ENCODE data around the gene SPDYE1. TPM values are rescaled to one million over a fixed set of nuclear protein-coding genes. Genes with fewer than 3 reads are reported as not detected.
"Not testable (repeated sequence)": the region's sequence is repeated elsewhere in the genome, so short reads cannot be mapped to it uniquely, and the experiment has no call there.

Gene SPDYE1, protein sequence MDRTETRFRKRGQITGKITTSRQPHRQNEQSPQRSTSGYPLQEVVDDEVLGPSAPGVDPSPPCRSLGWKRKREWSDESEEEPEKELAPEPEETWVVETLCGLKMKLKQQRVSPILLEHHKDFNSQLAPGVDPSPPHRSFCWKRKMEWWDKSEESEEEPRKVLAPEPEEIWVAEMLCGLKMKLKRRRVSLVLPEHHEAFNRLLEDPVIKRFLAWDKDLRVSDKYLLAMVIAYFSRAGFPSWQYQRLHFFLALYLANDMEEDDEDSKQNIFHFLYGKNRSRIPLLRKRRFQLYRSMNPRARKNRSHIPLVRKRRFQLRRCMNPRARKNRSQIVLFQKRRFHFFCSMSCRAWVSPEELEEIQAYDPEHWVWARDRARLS
- total RNA-seq = not detected

DNA sequence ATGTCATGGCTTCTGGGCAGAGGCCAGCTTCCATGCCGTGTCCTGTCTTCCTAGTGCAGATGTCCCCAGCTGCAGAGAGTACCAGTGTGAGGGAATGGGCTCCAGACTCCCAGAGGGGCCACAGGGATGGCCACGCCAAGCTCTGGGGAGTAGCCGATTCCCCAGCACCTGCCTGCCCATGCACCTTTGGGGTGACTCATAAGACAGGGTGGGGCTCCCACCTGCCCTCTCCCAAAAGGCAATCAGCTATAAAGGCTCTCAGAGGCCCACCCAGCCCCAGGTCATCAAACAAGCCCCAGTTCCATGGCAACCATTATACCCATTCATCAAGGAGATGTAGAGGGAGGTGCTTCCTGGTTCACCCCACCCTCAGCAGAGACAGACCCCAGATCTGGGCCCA is at the start of gene SPDYE1:
Gene SPDYE1 (plus strand): TSS at position 366 of the 400 bp plus-strand sequence. CDS start 2,053 bp downstream, outside the sequence.
- intact Hi-C loops (cut with DNase I); H3K27me3 ChIP-seq; H3K4me3 ChIP-seq; H3K36me3 ChIP-seq; DNase-seq; H3K9me3 ChIP-seq: not testable (repeated sequence)
- H3K4me1 ChIP-seq = peaks cover 0 to 12% (median 0%) of the 10 kb centered on the region in 3 donors
- peak within 1 kb of the TSS in 1 of 4 donors; percentile 21 for H3K27ac ChIP-seq
- no CpG with 5 or more reads among the region's 3 CpGs for WGBS, 2 donors

DNA sequence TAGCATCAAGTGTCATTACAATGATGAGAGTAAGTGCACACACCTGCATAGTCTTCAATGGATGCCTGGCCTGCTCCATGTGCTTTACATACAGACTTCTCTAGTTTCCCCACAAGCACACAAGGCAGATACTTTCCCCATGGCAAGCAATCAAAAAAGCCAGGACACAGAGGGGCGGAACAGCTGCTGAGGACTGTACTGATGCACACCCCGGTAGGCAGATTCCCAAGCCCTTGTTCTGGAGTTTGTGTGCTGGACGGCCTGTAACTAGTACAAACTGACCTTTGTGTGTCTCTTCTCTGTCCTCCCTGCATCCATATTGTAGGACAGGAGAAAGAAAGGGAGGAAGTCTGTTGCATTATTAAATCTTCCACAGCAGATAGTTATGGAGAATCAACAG is 45.7 kb upstream of the SPDYE1 start:
- H3K36me3 ChIP-seq = peaks cover 5 to 91% (median 13%) of the 10 kb centered on the region in 3 donors

DNA sequence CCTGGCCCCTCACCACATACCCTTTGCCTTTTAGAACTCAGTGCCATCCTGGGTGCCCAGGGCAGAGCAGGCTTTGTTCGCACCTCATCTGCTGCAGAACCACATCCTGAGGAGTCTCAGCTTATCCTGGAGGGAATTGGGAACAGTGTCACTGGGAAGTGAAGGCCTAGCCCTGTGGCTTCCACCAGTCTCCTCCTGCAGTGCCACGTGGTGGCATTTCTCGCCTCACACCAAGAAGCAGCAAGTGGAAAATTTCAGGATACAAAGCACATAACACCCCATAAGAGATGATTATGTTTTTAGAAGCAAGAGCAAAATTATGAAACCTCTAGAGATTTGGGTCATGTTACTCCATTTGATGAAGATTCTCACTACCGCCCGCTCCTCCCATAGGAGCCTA is 44.6 kb upstream of the SPDYE1 start:
- Histone ChIP-seq H3K9me3 (no peaks in the 10 kb centered on the region), H3K36me3 (peaks cover 5 to 83% (median 13%) of the 10 kb centered on the region in 3 donors), H3K27ac (no peak overlapping the region), H3K4me1 (no peaks in the 10 kb centered on the region), H3K4me3 (no peak overlapping the region), H3K27me3 (no peaks in the 10 kb centered on the region)
- intact Hi-C loops (cut with DNase I) = no loop called here
- DNase-seq = no peak
- TF ChIP-seq, protein P1, sequence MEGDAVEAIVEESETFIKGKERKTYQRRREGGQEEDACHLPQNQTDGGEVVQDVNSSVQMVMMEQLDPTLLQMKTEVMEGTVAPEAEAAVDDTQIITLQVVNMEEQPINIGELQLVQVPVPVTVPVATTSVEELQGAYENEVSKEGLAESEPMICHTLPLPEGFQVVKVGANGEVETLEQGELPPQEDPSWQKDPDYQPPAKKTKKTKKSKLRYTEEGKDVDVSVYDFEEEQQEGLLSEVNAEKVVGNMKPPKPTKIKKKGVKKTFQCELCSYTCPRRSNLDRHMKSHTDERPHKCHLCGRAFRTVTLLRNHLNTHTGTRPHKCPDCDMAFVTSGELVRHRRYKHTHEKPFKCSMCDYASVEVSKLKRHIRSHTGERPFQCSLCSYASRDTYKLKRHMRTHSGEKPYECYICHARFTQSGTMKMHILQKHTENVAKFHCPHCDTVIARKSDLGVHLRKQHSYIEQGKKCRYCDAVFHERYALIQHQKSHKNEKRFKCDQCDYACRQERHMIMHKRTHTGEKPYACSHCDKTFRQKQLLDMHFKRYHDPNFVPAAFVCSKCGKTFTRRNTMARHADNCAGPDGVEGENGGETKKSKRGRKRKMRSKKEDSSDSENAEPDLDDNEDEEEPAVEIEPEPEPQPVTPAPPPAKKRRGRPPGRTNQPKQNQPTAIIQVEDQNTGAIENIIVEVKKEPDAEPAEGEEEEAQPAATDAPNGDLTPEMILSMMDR (IDR thresholded peaks at IDR 0.05) = no peak
- no peak for TF ChIP-seq POLR2A (IDR thresholded peaks at IDR 0.05)
- WGBS, 2 donors = 94% methylated on average over 4 to 5 of the region's 5 CpGs

More for the DNA sequence above, 45.7 kb upstream of the SPDYE1 start:
- Histone ChIP-seq H3K27ac (no peak overlapping the region), H3K27me3 (no peaks in the 10 kb centered on the region), H3K4me1 (no peaks in the 10 kb centered on the region), H3K4me3 (no peak overlapping the region), H3K9me3 (no peaks in the 10 kb centered on the region)
- 92 to 94% methylated on average over 3 of the region's 3 CpGs for WGBS, 2 donors
- intact Hi-C loops (cut with DNase I) = no loop called here
- TF ChIP-seq, protein P1 (IDR thresholded peaks at IDR 0.05) = no peak
- no peak for TF ChIP-seq POLR2A (IDR thresholded peaks at IDR 0.05)
- DNase-seq = no peak

DNA sequence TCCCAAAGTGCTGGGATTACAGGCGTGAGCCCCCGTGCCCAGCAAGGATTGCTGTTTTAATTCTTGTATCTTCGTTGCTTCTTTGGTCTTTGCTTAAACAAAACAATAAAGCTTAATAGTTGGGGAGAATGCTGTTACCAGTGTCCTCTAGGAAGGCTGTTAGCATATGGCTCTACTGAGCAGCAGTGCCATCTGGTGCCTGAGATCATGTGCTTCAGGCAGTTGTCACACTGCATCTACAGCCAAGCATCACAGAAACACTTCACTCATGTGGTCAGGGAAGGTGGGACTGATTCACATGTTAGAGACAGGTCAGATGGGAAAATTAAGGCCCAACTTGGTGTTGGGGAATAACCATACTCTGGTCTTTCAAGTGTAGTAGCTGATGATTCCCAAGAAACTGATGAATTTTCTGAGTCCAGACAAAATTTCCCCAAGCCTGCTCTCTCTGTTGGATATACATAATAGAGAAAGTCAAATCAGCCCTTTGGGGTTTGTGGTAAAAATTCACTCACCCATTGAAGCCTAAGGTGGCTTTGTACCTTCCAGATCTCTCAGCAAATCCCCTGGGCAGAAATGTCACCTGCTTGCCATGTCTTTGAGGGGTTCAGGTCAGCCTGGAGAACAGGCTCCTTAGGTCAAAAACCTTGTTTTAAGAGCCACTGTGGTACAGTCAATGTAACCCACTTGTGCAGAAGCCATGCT is 43.0 kb upstream of the SPDYE1 start:
- Histone ChIP-seq H3K36me3 (peaks cover 5 to 76% (median 13%) of the 10 kb centered on the region in 3 donors), H3K4me1 (no peaks in the 10 kb centered on the region), H3K4me3 (no peak overlapping the region), H3K27me3 (no peaks in the 10 kb centered on the region), H3K9me3 (no peaks in the 10 kb centered on the region), H3K27ac (no peak overlapping the region)
- WGBS, 2 donors = 60 to 77% methylated on average over 3 of the region's 3 CpGs
- DNase-seq = no peak
- no peak for TF ChIP-seq POLR2A (IDR thresholded peaks at IDR 0.05)
- TF ChIP-seq, protein P1 (IDR thresholded peaks at IDR 0.05) = peak in 5 of 6 experiments; percentile 14 to 45 (median 27)
- intact Hi-C loops (cut with DNase I) = no loop called here

DNA sequence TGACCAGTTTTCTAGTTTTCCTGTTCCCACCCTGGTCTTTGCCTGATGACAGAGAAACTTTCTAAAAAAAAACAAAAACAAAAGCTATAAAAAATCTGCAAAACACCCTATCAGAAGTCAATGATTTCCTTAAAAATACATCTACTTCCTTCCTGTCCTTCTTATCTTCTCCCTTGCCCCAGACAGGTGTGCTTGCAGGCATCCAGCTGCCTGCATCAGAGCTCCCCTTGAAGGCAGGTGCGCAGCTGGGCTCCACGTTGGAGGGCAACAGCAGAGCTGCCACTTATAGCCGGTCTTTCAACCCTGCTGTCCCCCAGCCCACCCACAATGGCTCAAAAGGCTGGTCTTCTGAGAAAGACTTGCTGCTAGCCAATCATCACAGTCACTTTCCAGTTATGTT is 41.7 kb upstream of the SPDYE1 start:
- H3K27me3 ChIP-seq = no peaks in the 10 kb centered on the region
- H3K4me1 ChIP-seq = no peaks in the 10 kb centered on the region
- WGBS, 2 donors = 85% methylated on average over 3 of the region's 3 CpGs; no CpG with 5 or more reads in 1 of the 2 donors
- TF ChIP-seq, protein P1 (IDR thresholded peaks at IDR 0.05) = no peak
- no peak for TF ChIP-seq POLR2A (IDR thresholded peaks at IDR 0.05)
- H3K9me3 ChIP-seq = no peaks in the 10 kb centered on the region
- H3K27ac ChIP-seq = no peak overlapping the region
- H3K4me3 ChIP-seq = no peak overlapping the region
- intact Hi-C loops (cut with DNase I) = no loop called here
- no peak for DNase-seq
- H3K36me3 ChIP-seq = peaks cover 0 to 76% (median 6%) of the 10 kb centered on the region in 3 donors
